Fibroblast of pulmonary artery (primary cell): Measurements from ENCODE around the gene PHF10.
A peak's percentile ranks its signal among the peaks of the same experiment; 100 is the strongest.

Source experiments
- DNase-seq: peaks from one replicate; pipeline ENCODE4 v3.0.0-alpha.2; 2010; ENCODE audit warnings: low read depth
- H3K4me3 ChIP-seq: replicated peaks from 2 replicates; pipeline ENCODE4 v1.5.1; 2011; ENCODE audit warnings: low read depth, mild to moderate bottlenecking, control low read depth, low read length, moderate library complexity
- TF ChIP-seq, protein P1 (sequence below): IDR thresholded peaks from 2 replicates; pipeline ENCODE4 v1.5.1; 2011; ENCODE audit warnings: mild to moderate bottlenecking, control low read depth, low read length, inconsistent platforms; ENCODE audit errors: missing control alignments

PHF10 gene

GRCh38 chr6:169738204-169738975 lies 14.1 kb upstream of the PHF10 start:
- TF ChIP-seq, protein P1, sequence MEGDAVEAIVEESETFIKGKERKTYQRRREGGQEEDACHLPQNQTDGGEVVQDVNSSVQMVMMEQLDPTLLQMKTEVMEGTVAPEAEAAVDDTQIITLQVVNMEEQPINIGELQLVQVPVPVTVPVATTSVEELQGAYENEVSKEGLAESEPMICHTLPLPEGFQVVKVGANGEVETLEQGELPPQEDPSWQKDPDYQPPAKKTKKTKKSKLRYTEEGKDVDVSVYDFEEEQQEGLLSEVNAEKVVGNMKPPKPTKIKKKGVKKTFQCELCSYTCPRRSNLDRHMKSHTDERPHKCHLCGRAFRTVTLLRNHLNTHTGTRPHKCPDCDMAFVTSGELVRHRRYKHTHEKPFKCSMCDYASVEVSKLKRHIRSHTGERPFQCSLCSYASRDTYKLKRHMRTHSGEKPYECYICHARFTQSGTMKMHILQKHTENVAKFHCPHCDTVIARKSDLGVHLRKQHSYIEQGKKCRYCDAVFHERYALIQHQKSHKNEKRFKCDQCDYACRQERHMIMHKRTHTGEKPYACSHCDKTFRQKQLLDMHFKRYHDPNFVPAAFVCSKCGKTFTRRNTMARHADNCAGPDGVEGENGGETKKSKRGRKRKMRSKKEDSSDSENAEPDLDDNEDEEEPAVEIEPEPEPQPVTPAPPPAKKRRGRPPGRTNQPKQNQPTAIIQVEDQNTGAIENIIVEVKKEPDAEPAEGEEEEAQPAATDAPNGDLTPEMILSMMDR: no peak
- no peak overlapping the region for H3K4me3 ChIP-seq
- DNase-seq: no peak

DNA sequence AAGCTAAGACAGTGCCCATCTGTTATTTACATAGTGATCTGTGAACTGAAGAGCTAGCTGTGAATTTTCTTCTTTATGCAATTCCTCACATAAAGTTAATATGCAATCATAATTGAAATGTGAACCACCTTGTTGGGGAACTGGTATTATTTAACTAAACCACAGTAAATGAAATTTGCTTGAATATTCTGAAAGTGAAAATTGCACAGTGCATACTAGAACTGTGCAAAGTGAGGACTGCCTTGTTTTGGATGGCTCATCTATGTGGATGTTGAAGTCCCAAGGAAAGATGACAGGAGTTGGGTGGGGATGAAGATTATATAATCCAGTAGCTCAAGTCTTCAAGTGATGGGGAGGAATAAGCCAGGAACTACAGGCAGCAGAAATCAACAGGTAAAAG lies 5.7 kb upstream of the PHF10 start:
- TF ChIP-seq, protein P1: no peak
- no peak overlapping the region for H3K4me3 ChIP-seq

GRCh38 chr6:169726963-169727362 lies 2.7 kb upstream of the PHF10 start:
- TF ChIP-seq, protein P1: no peak
- H3K4me3 ChIP-seq: no peak overlapping the region
- DNase-seq: no peak

More for the DNA sequence above, 5.7 kb upstream of the PHF10 start:
- DNase-seq: no peak

DNA sequence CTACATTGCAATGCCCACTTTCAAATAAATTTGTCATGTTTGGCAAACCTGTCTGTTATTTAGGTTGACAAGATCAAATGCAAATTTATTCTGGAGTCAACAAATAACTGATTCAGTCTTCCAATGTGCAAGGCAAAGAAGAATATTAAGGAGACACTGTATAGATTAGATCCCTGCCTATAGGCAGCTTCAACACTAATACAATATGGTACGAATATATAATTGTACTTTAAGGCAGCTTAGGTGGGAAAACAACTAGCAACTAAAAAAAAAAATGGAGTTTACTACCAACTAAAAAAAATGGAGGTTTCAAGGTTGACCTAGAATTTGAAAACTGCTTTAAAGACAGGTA lies 1.7 kb upstream of the PHF10 start:
- no peak overlapping the region for H3K4me3 ChIP-seq
- DNase-seq: no peak
- TF ChIP-seq, protein P1: no peak

GRCh38 chr6:169725125-169726048 lies 1.1 kb upstream of the PHF10 start:
- TF ChIP-seq, protein P1: no peak
- peak overlapping the region; percentile 57 for H3K4me3 ChIP-seq
- DNase-seq: peak; percentile 84

GRCh38 chr6:169723991-169724493 lies 258 bp downstream of the PHF10 start:
- peak overlapping the region; percentile 38 for H3K4me3 ChIP-seq
- TF ChIP-seq, protein P1: no peak
- DNase-seq: peak; percentile 21
